HepG2 (cell line): Measurements from ENCODE around the gene ZDHHC18. TPM values are rescaled to one million over a fixed set of nuclear protein-coding genes. Genes with fewer than 3 reads are reported as not detected.

ENCODE experiments used
- CBX5 ChIP-seq: sonication (generic); formaldehyde crosslinking; IDR thresholded peaks from 2 replicates; pipeline ENCODE4 v1.4.0; 2020; ENCODE audit warnings: missing genetic modification reagents, borderline replicate concordance
- ESRRA ChIP-seq: sonication (generic); formaldehyde crosslinking; IDR thresholded peaks from 2 replicates; pipeline ENCODE4 v1.5.1; 2020; ENCODE audit warnings: mild to moderate bottlenecking, low read depth, missing genetic modification reagents
- FOXJ3 ChIP-seq: sonication (generic); formaldehyde crosslinking; IDR thresholded peaks from 2 replicates; pipeline ENCODE4 v1.4.0; 2020; ENCODE audit warnings: missing genetic modification reagents, mild to moderate bottlenecking, borderline replicate concordance
- HDAC2 ChIP-seq: sonication (generic); formaldehyde crosslinking; IDR thresholded peaks from 2 replicates; pipeline ENCODE4 v1.4.0; 2020; ENCODE audit warnings: missing genetic modification reagents
- KAT2B ChIP-seq: fragments of 150-350 bp; IDR thresholded peaks from 2 replicates; pipeline ENCODE4 v1.6.1; 2014; ENCODE audit warnings: low read depth, low read length, borderline replicate concordance
- MATR3 ChIP-seq: sonication (generic); formaldehyde crosslinking; IDR thresholded peaks from 2 replicates; pipeline ENCODE4 v1.4.0; 2020; ENCODE audit warnings: missing genetic modification reagents
- NFIB ChIP-seq: sonication (generic); formaldehyde crosslinking; IDR thresholded peaks from 2 replicates; pipeline ENCODE4 v1.9.0; 2021; ENCODE audit warnings: missing genetic modification reagents, mild to moderate bottlenecking, borderline replicate concordance
- NFKB2 ChIP-seq: sonication (generic); formaldehyde crosslinking; IDR thresholded peaks from 2 replicates; pipeline ENCODE4 v1.4.0; 2020; ENCODE audit warnings: missing genetic modification reagents, borderline replicate concordance
- NPAS2 ChIP-seq: sonication (generic); formaldehyde crosslinking; IDR thresholded peaks from 2 replicates; pipeline ENCODE4 v1.8.0; 2022; ENCODE audit warnings: mild to moderate bottlenecking, missing genetic modification reagents, borderline replicate concordance
- PHF21A ChIP-seq: sonication (generic); formaldehyde crosslinking; IDR thresholded peaks from 2 replicates; pipeline ENCODE4 v1.5.0; 2020; ENCODE audit warnings: mild to moderate bottlenecking, missing genetic modification reagents
- PRMT3 ChIP-seq: sonication (generic); formaldehyde crosslinking; IDR thresholded peaks from 2 replicates; pipeline ENCODE4 v1.8.1; 2022; ENCODE audit warnings: low read depth, mild to moderate bottlenecking, moderate library complexity, missing genetic modification reagents, borderline replicate concordance
- SAP130 ChIP-seq: IDR thresholded peaks from 2 replicates; pipeline ENCODE4 v1.6.1; 2016; ENCODE audit warnings: low read depth
- SIN3B ChIP-seq: fragments of 150-350 bp; IDR thresholded peaks from 2 replicates; pipeline ENCODE4 v1.6.1; 2014; ENCODE audit warnings: low read length
- SIX4 ChIP-seq: sonication (generic); formaldehyde crosslinking; IDR thresholded peaks from 2 replicates; pipeline ENCODE4 v1.4.0; 2020; ENCODE audit warnings: missing genetic modification reagents
- SOX5 ChIP-seq: IDR thresholded peaks from 2 replicates; pipeline ENCODE4 v1.6.1; 2016; ENCODE audit warnings: borderline replicate concordance
- SP2 ChIP-seq: sonication (generic); formaldehyde crosslinking; IDR thresholded peaks from 2 replicates; pipeline ENCODE4 v1.5.1; 2020; ENCODE audit warnings: mild to moderate bottlenecking, missing genetic modification reagents
- TCF7 ChIP-seq: sonication (generic); IDR thresholded peaks from 2 replicates; pipeline ENCODE4 v1.6.1; 2016; ENCODE audit warnings: antibody characterized with exemption, low read depth
- THYN1 ChIP-seq: sonication (generic); formaldehyde crosslinking; IDR thresholded peaks from 2 replicates; pipeline ENCODE4 v1.8.1; 2023; ENCODE audit warnings: low read depth, mild to moderate bottlenecking, moderate library complexity, missing genetic modification reagents, borderline replicate concordance
- ZBTB43 ChIP-seq: sonication (generic); formaldehyde crosslinking; conservative IDR thresholded peaks from 2 replicates; pipeline ENCODE4 v1.4.0; 2020; ENCODE audit warnings: missing genetic modification reagents
- ZNF205 ChIP-seq: IDR thresholded peaks from 2 replicates; pipeline ENCODE4 v1.6.1; 2018; ENCODE audit warnings: missing biosample characterization, missing genetic modification reagents
- ZNF639 ChIP-seq: conservative IDR thresholded peaks from 2 replicates; pipeline ENCODE4 v1.6.1; 2018; ENCODE audit warnings: missing genetic modification reagents
- polyA plus RNA-seq, 8 experiments: library from polyadenylated mRNA; depleted of rRNA in 3 of 8; stranded (reverse) in 7 of 8; unstranded in 1 of 8; fragments of >200 nt; fragmentation: Illumina TruSeq in 4 of 8; extraction: Trizol in 4 of 8; gene quantifications; 2 replicates each; pipeline versions ENCODE4 v1.2.1 to v1.2.3, GENCODE V29; 2011 to 2016; ENCODE audit warnings: low read depth in 4 of 8, missing spikeins in 1 of 8, mixed read lengths in 1 of 8; ENCODE audit not compliant: insufficient read depth in 1 of 8
- total RNA-seq, 5 experiments: library from RNA; depleted of rRNA; stranded (reverse); fragments of >200 nt; fragmentation: Illumina TruSeq; extraction: Trizol; gene quantifications; 2 replicates each; pipeline ENCODE4 v1.2.3, GENCODE V29; 2016; ENCODE audit warnings: low read depth in 1 of 5
- TF ChIP-seq, protein P1 (sequence below): fragments of 450-650 bp; IDR thresholded peaks from 2 replicates; pipeline ENCODE4 v1.6.1; 2016
- TF ChIP-seq, protein P2 (sequence below): sonication (generic); formaldehyde crosslinking; IDR thresholded peaks from 2 replicates; pipeline ENCODE4 v1.5.0; 2020; ENCODE audit warnings: mild to moderate bottlenecking, missing genetic modification reagents, moderate library complexity
- TF ChIP-seq, protein P3 (sequence below): sonication (generic); formaldehyde crosslinking; IDR thresholded peaks from 2 replicates; pipeline ENCODE4 v1.4.0; 2020; ENCODE audit warnings: missing genetic modification reagents

The ZDHHC18 gene
- total and polyA plus RNA-seq, 2 of the 13 experiments (the other 11 are each of a cell fraction or from before 2014, with no cell fraction given): 13.2 to 35.3 TPM

- TF ChIP-seq MATR3 (CRISPR knock-in tag): no peak
- TF ChIP-seq, protein P1, sequence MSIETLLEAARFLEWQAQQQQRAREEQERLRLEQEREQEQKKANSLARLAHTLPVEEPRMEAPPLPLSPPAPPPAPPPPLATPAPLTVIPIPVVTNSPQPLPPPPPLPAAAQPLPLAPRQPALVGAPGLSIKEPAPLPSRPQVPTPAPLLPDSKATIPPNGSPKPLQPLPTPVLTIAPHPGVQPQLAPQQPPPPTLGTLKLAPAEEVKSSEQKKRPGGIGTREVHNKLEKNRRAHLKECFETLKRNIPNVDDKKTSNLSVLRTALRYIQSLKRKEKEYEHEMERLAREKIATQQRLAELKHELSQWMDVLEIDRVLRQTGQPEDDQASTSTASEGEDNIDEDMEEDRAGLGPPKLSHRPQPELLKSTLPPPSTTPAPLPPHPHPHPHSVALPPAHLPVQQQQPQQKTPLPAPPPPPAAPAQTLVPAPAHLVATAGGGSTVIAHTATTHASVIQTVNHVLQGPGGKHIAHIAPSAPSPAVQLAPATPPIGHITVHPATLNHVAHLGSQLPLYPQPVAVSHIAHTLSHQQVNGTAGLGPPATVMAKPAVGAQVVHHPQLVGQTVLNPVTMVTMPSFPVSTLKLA: no peak
- TF ChIP-seq ESRRA: no peak
- TF ChIP-seq NFKB2: no peak
- TF ChIP-seq ZBTB43 (CRISPR knock-in tag): no peak
- TF ChIP-seq PRMT3: no peak
- TF ChIP-seq SOX5: no peak
- TF ChIP-seq FOXJ3 (CRISPR knock-in tag): no peak
- no peak for TF ChIP-seq TCF7
- TF ChIP-seq, protein P2, sequence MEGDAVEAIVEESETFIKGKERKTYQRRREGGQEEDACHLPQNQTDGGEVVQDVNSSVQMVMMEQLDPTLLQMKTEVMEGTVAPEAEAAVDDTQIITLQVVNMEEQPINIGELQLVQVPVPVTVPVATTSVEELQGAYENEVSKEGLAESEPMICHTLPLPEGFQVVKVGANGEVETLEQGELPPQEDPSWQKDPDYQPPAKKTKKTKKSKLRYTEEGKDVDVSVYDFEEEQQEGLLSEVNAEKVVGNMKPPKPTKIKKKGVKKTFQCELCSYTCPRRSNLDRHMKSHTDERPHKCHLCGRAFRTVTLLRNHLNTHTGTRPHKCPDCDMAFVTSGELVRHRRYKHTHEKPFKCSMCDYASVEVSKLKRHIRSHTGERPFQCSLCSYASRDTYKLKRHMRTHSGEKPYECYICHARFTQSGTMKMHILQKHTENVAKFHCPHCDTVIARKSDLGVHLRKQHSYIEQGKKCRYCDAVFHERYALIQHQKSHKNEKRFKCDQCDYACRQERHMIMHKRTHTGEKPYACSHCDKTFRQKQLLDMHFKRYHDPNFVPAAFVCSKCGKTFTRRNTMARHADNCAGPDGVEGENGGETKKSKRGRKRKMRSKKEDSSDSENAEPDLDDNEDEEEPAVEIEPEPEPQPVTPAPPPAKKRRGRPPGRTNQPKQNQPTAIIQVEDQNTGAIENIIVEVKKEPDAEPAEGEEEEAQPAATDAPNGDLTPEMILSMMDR (CRISPR knock-in tag): peak; percentile 73
- no peak for TF ChIP-seq SP2 (CRISPR knock-in tag)
- no peak for TF ChIP-seq ZNF205 (CRISPR knock-in tag)
- TF ChIP-seq, protein P3, sequence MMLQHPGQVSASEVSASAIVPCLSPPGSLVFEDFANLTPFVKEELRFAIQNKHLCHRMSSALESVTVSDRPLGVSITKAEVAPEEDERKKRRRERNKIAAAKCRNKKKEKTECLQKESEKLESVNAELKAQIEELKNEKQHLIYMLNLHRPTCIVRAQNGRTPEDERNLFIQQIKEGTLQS (CRISPR knock-in tag): no peak
- TF ChIP-seq CBX5 (CRISPR knock-in tag): no peak; the same call in 1 of the 2 replicates
- TF ChIP-seq PHF21A (CRISPR knock-in tag): no peak; the same call in 1 of the 2 replicates
- TF ChIP-seq SAP130 (CRISPR knock-in tag): peak; percentile 69
- no peak for TF ChIP-seq SIX4 (CRISPR knock-in tag)
- TF ChIP-seq SIN3B: no peak
- no peak for TF ChIP-seq THYN1
- no peak for TF ChIP-seq NPAS2 (CRISPR knock-in tag)
- no peak for TF ChIP-seq ZNF639 (CRISPR knock-in tag)
- TF ChIP-seq HDAC2 (CRISPR knock-in tag): peak; percentile 46; the same call in 1 of the 2 replicates
- no peak for TF ChIP-seq KAT2B
- no peak for TF ChIP-seq NFIB
These were observed 36.5 kb downstream of the ZDHHC18 start, which contains the start of gene SFN (continued) for GRCh38 chr1:26862781-26863684.
